K562 (cell line): Measurements from ENCODE around the gene CREBL2. TPM values are rescaled to one million over a fixed set of nuclear protein-coding genes. Genes with fewer than 3 reads are reported as not detected.
A peak's percentile ranks its signal among the peaks of the same experiment; 100 is the strongest.

Source experiments
- ATAC-seq: fragments of 200-7000 bp; cut with Tn5 transposase; 3 replicates; pipeline ENCODE4 v1.9.1; 2020; ENCODE audit warnings: moderate library complexity
- BruUV-seq: library from RNA; stranded (reverse); fragments of 400-500 nt; replicated peaks from 2 replicates; lab custom pipeline; 2021; lab: Mats Ljungman, UMichigan
- CTCF ChIA-PET: fragments of 300-600 bp; formaldehyde crosslinking; extraction: SDS; loops from one replicate; lab custom pipeline; 2021; ENCODE audit warnings: low intra/inter-chr PET ratio; lab: Yijun Ruan, JAX
- POLR2A ChIA-PET: fragments of 300-600, 350-650 bp; sonication (Branson Sonifier 250); formaldehyde crosslinking; extraction: SDS; loops from one replicate; lab custom pipeline; 2021; ENCODE audit warnings: antibody characterized with exemption, inconsistent platforms; lab: Yijun Ruan, JAX
- DNase-seq, 4 experiments: peaks; one replicate each; pipeline versions ENCODE4 v3.0.0 to v3.0.0-alpha.2; 2011 to 2018; ENCODE audit warnings: low spot score in 3 of 4, mixed read lengths in 3 of 4; ENCODE audit errors: extremely low read depth in 1 of 4
- FAIRE-seq: peaks from 2 replicates; lab custom pipeline; 2011; peaks lifted over from hg19 to GRCh38; lab: Jason Lieb, UNC
- H2AFZ ChIP-seq: 2 replicates; pipeline ENCODE4 v1.6.0; 2011; ENCODE audit warnings: low read depth, low read length, control low read depth, inconsistent platforms
- H3K27ac ChIP-seq: fragments of 200-600 bp; 3 replicates; pipeline ENCODE4 v1.8.0; 2011; ENCODE audit warnings: low read depth, mild to moderate bottlenecking, control low read depth, inconsistent platforms, low read length, moderate library complexity, mixed read lengths; ENCODE audit errors: extremely low read depth
- H3K27me3 ChIP-seq, 2 experiments: fragments of 300-600 bp in 1 of 2; 2 replicates in 1 of 2; 3 replicates in 1 of 2; pipeline versions ENCODE4 v1.6.0 to v1.8.0; 2011; ENCODE audit warnings: inconsistent platforms in 2 of 2, low read length in 2 of 2, mild to moderate bottlenecking in 1 of 2, mixed read lengths in 1 of 2, moderate library complexity in 1 of 2; ENCODE audit not compliant: control insufficient read depth in 2 of 2, insufficient read depth in 2 of 2
- H3K36me3 ChIP-seq: fragments of 300-600 bp; 3 replicates; pipeline ENCODE4 v1.8.0; 2011; ENCODE audit warnings: mild to moderate bottlenecking, low read length, inconsistent platforms; ENCODE audit not compliant: control insufficient read depth, insufficient read depth
- H3K4me1 ChIP-seq, 2 experiments: fragments of 200-600 bp in 1 of 2; replicated peaks in 1 of 2; 2 replicates in 1 of 2; 3 replicates in 1 of 2; pipeline versions ENCODE4 v1.5.1 to v1.8.0; 2011; ENCODE audit warnings: inconsistent platforms in 2 of 2, low read length in 2 of 2, mild to moderate bottlenecking in 1 of 2, mixed read lengths in 1 of 2, moderate library complexity in 1 of 2; ENCODE audit not compliant: control insufficient read depth in 2 of 2, insufficient read depth in 2 of 2
- H3K4me2 ChIP-seq: 2 replicates; pipeline ENCODE4 v1.6.1; 2011; ENCODE audit warnings: low read length, control low read depth, inconsistent platforms, mixed read lengths; ENCODE audit not compliant: insufficient read depth
- H3K4me3 ChIP-seq: fragments of 200-600 bp; sonication (generic), shearing (Covaris generic); 2 replicates; pipeline ENCODE4 v1.5.1; 2016; ENCODE audit warnings: control low read depth, inconsistent platforms
- H3K79me2 ChIP-seq: fragments of 200-600 bp; 3 replicates; pipeline ENCODE4 v1.8.0; 2011; ENCODE audit warnings: low read length, inconsistent platforms; ENCODE audit not compliant: control insufficient read depth, insufficient read depth
- H3K9ac ChIP-seq, 2 experiments: 2 replicates each; pipeline versions ENCODE4 v1.6.0 to v1.6.1; 2011; ENCODE audit warnings: low read depth in 2 of 2, low read length in 2 of 2, control low read depth in 1 of 2, inconsistent platforms in 1 of 2, mild to moderate bottlenecking in 1 of 2, mixed read lengths in 1 of 2; ENCODE audit not compliant: insufficient read depth in 1 of 2
- H3K9me1 ChIP-seq: one replicate; pipeline ENCODE4 v1.6.0; 2011; ENCODE audit warnings: inconsistent platforms, mild to moderate bottlenecking, low read length, moderate library complexity; ENCODE audit not compliant: control insufficient read depth, insufficient read depth
- H3K9me3 ChIP-seq: replicated peaks from 2 replicates; pipeline ENCODE4 v1.5.1; 2011; ENCODE audit warnings: low read depth, low read length, inconsistent platforms; ENCODE audit not compliant: control insufficient read depth, insufficient read depth
- H4K20me1 ChIP-seq: replicated peaks from 2 replicates; pipeline ENCODE4 v1.6.1; 2011; ENCODE audit warnings: low read length, inconsistent platforms, mixed read lengths; ENCODE audit not compliant: control insufficient read depth, insufficient read depth
- ARNT ChIP-seq, 2 experiments: fragments of 450-650 bp; IDR thresholded peaks; 2 replicates each; pipeline ENCODE4 v1.6.1; 2016; ENCODE audit warnings: mild to moderate bottlenecking in 1 of 2
- C11orf30 ChIP-seq: fragments of 450-650 bp; IDR thresholded peaks from 2 replicates; pipeline ENCODE4 v1.6.1; 2016; ENCODE audit warnings: low read depth, mild to moderate bottlenecking
- ELF1 ChIP-seq: fragments of 200-800 bp; sonication (Bioruptor generic); IDR thresholded peaks from 2 replicates; pipeline ENCODE4 v1.6.1; 2016; ENCODE audit warnings: missing genetic modification characterization, missing compliant biosample characterization
- HDAC1 ChIP-seq, 2 experiments: fragments of 450-650 bp; IDR thresholded peaks; 2 replicates each; pipeline ENCODE4 v1.6.1; 2016 to 2017; ENCODE audit warnings: inconsistent platforms in 1 of 2, mild to moderate bottlenecking in 1 of 2, moderate library complexity in 1 of 2
- ILF3 ChIP-seq: fragments of 450-650 bp; IDR thresholded peaks from 2 replicates; pipeline ENCODE4 v1.6.1; 2018; ENCODE audit warnings: antibody characterized with exemption, mild to moderate bottlenecking, moderate library complexity, borderline replicate concordance
- MAFF ChIP-seq: IDR thresholded peaks from 2 replicates; pipeline ENCODE4 v1.6.1; 2012; ENCODE audit warnings: low read length, improper control_type of control experiment
- POLR2A ChIP-seq: fragments of 450-650 bp; conservative IDR thresholded peaks from 2 replicates; pipeline ENCODE4 v1.6.1; 2016
- RBM39 ChIP-seq: fragments of 200-400 bp; formaldehyde crosslinking; optimal IDR thresholded peaks from 2 replicates; pipeline ENCODE3; 2018; ENCODE audit warnings: low read depth, low read length
- SIN3A ChIP-seq, 2 experiments: fragments of 150-350 bp in 1 of 2; IDR thresholded peaks; 2 replicates each; pipeline ENCODE4 v1.6.1; 2011 to 2016; ENCODE audit warnings: borderline replicate concordance in 2 of 2, low read depth in 2 of 2, low read length in 2 of 2, mild to moderate bottlenecking in 2 of 2, moderate library complexity in 2 of 2; ENCODE audit not compliant: control insufficient read depth in 1 of 2
- SPI1 ChIP-seq: IDR thresholded peaks from 2 replicates; pipeline ENCODE4 v1.6.1; 2011; ENCODE audit warnings: low read depth, low read length, control low read depth, borderline replicate concordance
- ZMIZ1 ChIP-seq, 2 experiments: fragments of 150-350 bp in 1 of 2; IDR thresholded peaks; 2 replicates each; pipeline ENCODE4 v1.6.1; 2012 to 2016; ENCODE audit warnings: low read depth in 2 of 2, low read length in 2 of 2, mild to moderate bottlenecking in 1 of 2, moderate library complexity in 1 of 2
- ZNF316 ChIP-seq: fragments of 450-650 bp; IDR thresholded peaks from 2 replicates; pipeline ENCODE4 v1.6.1; 2016
- WGBS: fragments of 100-300 bp; shearing (Covaris generic); methylation state at CpG from one replicate; pipeline ENCODE4 v1.1.6; 2016; ENCODE audit warnings: low coverage, mixed read lengths; ENCODE audit not compliant: insufficient coverage; ENCODE audit errors: missing lambda C conversion rate; 5-methylcytosine and 5-hydroxymethylcytosine counted together
- in situ Hi-C: fragments of 300-500 bp; cut with MboI; formaldehyde crosslinking; loops from 4 replicates; pipeline ENCODE4 v1.15.0; 2018; ENCODE audit warnings: inconsistent platforms, mixed read lengths
- intact Hi-C: fragments of 100-400 bp; cut with micrococcal nuclease; formaldehyde crosslinking; loops from 2 replicates; pipeline ENCODE4 v1.14.2; 2022
- polyA plus RNA-seq, 8 experiments: library from polyadenylated mRNA; depleted of rRNA in 4 of 8; stranded (reverse) in 5 of 8; unstranded in 3 of 8; fragments of >200 nt; fragmentation: Nextera tagmentation in 2 of 8; fragmentation: Illumina TruSeq in 1 of 8; extraction: Ambion mirVana in 2 of 8; extraction: Trizol in 1 of 8; gene quantifications; 2 replicates each; pipeline versions ENCODE4 v1.2.1 to v1.2.3, GENCODE V29; 2011 to 2014; ENCODE audit warnings: inconsistent platforms in 1 of 8, missing spikeins in 1 of 8
- total RNA-seq, 7 experiments: library from RNA; depleted of rRNA in 6 of 7; stranded (reverse); fragments of >200 nt in 6 of 7; fragmentation: Illumina TruSeq in 2 of 7; extraction: Trizol in 2 of 7; gene quantifications; 2 replicates each; pipeline versions ENCODE4 v1.2.1 to v1.2.3, GENCODE V29; 2011 to 2021; ENCODE audit warnings: low replicate concordance in 1 of 7
- TF ChIP-seq, protein P1 (sequence below): sonication (generic); formaldehyde crosslinking; IDR thresholded peaks from 2 replicates; pipeline ENCODE4 v1.8.0; 2022; ENCODE audit warnings: missing genetic modification reagents, mild to moderate bottlenecking, borderline replicate concordance

Gene CREBL2
- total and polyA plus RNA-seq, 9 of the 15 experiments (the other 6 are each of a cell fraction or from before 2014, with no cell fraction given) = 1.7 to 7.3 (median 5.2) TPM

DNA sequence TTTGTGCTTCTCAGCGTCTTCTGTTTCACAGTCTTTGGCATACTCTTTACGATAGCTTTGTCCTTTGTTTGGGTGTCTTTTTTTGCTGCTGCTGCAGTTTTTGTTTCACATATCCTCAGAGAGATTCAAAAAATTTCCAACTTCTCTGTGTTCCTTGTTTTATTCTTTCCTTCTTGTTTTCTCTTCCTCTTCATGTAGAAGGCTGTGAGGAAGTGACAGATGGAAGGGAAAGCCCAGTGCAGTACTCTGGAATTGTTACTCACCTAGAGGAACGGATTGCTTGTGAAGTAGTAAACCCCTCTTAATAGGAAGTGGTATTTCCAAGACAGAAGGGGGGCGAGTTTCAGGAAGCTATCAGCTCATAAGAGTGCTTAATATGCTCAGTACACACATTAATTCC, 1.7 kb downstream of the CREBL2 start:
- CTCF ChIA-PET = no interaction called here

More for the DNA sequence above, 1.7 kb downstream of the CREBL2 start:
- no peaks in the 10 kb centered on the region for H3K9me1 ChIP-seq
- in situ Hi-C loops = no loop called here
- WGBS = 49% methylated on average over 4 of the region's 4 CpGs
- H3K79me2 ChIP-seq = no peaks in the 10 kb centered on the region
- POLR2A ChIA-PET = no interaction called here
- H3K4me1 ChIP-seq = peaks cover 0 to 11% of the 10 kb centered on the region in 2 experiments; a peak in 2 of 5 replicates
- no peak overlapping the region for H3K27ac ChIP-seq
- no TSS peak for BruUV-seq
- peak overlapping the region in 1 of 2 experiments; percentile 10; a peak in 1 of 4 replicates for H3K9ac ChIP-seq
- H3K27me3 ChIP-seq = no peaks in the 10 kb centered on the region
- no peak overlapping the region for H3K4me3 ChIP-seq
- H3K4me2 ChIP-seq = peak overlapping the region; percentile 25; the same call in 1 of the 2 replicates
- H2AFZ ChIP-seq = no peak overlapping the region
- no peaks in the 10 kb centered on the region for H4K20me1 ChIP-seq
- TF ChIP-seq RBM39 (no peak), ZNF316 (peak; percentile 82), MAFF (peak; percentile 21; the same call in 1 of the 2 replicates), ARNT (IDR thresholded peaks at IDR 0.05) (no peak), ZMIZ1 (IDR thresholded peaks at IDR 0.05; ENCODE audit: low read depth in 2 of 2, low read length in 2 of 2) (no peak), ILF3 (no peak), C11orf30 (peak; percentile 52), HDAC1 (IDR thresholded peaks at IDR 0.05) (no peak), SIN3A (IDR thresholded peaks at IDR 0.05; ENCODE audit: borderline replicate concordance in 2 of 2, control insufficient read depth in 1 of 2, low read depth in 2 of 2, low read length in 2 of 2) (no peak), POLR2A (no peak), ELF1 (tag) (no peak), SPI1 (no peak)
- TF ChIP-seq, protein P1, sequence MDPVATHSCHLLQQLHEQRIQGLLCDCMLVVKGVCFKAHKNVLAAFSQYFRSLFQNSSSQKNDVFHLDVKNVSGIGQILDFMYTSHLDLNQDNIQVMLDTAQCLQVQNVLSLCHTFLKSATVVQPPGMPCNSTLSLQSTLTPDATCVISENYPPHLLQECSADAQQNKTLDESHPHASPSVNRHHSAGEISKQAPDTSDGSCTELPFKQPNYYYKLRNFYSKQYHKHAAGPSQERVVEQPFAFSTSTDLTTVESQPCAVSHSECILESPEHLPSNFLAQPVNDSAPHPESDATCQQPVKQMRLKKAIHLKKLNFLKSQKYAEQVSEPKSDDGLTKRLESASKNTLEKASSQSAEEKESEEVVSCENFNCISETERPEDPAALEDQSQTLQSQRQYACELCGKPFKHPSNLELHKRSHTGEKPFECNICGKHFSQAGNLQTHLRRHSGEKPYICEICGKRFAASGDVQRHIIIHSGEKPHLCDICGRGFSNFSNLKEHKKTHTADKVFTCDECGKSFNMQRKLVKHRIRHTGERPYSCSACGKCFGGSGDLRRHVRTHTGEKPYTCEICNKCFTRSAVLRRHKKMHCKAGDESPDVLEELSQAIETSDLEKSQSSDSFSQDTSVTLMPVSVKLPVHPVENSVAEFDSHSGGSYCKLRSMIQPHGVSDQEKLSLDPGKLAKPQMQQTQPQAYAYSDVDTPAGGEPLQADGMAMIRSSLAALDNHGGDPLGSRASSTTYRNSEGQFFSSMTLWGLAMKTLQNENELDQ (CRISPR knock-in tag) = no peak
- H3K36me3 ChIP-seq = no peaks in the 10 kb centered on the region
- intact Hi-C loops = loop anchor here (5.0 kb wide), 2 partner anchors 51 to 89 kb away; partner anchors contain the start of gene DUSP16
- H3K9me3 ChIP-seq = no peaks in the 10 kb centered on the region
- ATAC-seq (no peak), FAIRE-seq (no peak), DNase-seq (no peak)
